Heart left ventricle (tissue), 13 donors: ENCODE measurements around the gene ATXN1.

ENCODE experiments used
- CTCF ChIP-seq, 12 donors: fragments of 200-600 bp; sonication (generic) in 4 of 12; IDR thresholded peaks; one replicate each; pipeline versions ENCODE4 v1.5.0 to v1.8.0; 2018 to 2022; ENCODE audit warnings: antibody characterized with exemption in 12 of 12, mild to moderate bottlenecking in 5 of 12
- POLR2A ChIP-seq, 2 donors: fragments of 450-650 bp; IDR thresholded peaks; one replicate each; pipeline ENCODE4 v1.6.1; 2017; ENCODE audit warnings: antibody characterized with exemption in 2 of 2, mild to moderate bottlenecking in 2 of 2, moderate library complexity in 2 of 2
- donor health status: ischemic (EF 13 %, LVEDD 7.1; RV severe dilation, severe dysfunction).
- donor health status: DM: no; HTN: yes; CAD: no.
- donor health status: DM: no; HTN: no; CAD: no.
- donor health status: ischemic (EF 25% LVEDD 6.9; RV normal size, moderate dysfunction).
- donor health status: ischemic (EF 25% LVEDD 5.7; RV mildly dilated, moderate dysfunction).
- donor health status: ischemic (EF 35%, LVEDD 5.7; RV mildly dilated, moderate dysfunction).
- donor health status: nonischemic (EF 11% LVEDD 7.7; RV severe dilation, severe dysfunction).
- donor health status: DM: yes; HTN: yes; CAD: no.
- donor health status: PGD.
- donor health status: ischemic (EF 29% LVEDD 5.4; RV normal size, mild dysfunction).
- donor health status: nonischemic (EF 23%, LVEDD 6.1; RV moderate dilation, normal function).

- TF ChIP-seq CTCF (IDR thresholded peaks at IDR 0.05) (no peak), POLR2A (IDR thresholded peaks at IDR 0.05) (no peak)
Measured at GRCh38 chr6:16278750-16279149, 482.5 kb downstream of the ATXN1 start.
